Activated T-cell treated with anti-CD3 and anti-CD28 coated beads for 1 hour (primary cell): ENCODE data around the gene BRD7.
"Not testable (repeated sequence)": the region's sequence is repeated elsewhere in the genome, so short reads cannot be mapped to it uniquely, and the experiment has no call there.

Experiments used
- DNase-seq: peaks from one replicate; pipeline ENCODE4 v3.0.0-alpha.2; 2020; ENCODE audit warnings: low read depth

Gene BRD7

DNA sequence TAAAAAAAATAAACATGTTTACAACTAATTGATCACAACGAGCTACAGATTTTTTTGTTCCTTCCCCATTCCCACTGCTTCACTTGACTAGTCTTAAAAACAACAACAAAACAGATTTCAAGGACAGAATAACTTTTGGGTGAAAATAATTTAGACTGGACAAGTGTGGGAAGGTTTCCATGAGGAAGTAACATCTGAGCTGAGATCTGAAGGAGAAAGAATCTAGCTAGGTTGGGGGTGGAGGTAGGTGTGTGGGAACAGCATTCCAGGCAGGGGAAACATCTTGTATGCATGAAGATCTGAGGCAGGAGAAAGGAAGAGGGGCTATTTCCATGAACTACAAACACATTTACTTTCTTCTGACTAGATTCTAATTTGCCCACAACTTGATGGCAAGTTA lies 9.2 kb downstream of the BRD7 start:
- DNase-seq, result no peak

DNA sequence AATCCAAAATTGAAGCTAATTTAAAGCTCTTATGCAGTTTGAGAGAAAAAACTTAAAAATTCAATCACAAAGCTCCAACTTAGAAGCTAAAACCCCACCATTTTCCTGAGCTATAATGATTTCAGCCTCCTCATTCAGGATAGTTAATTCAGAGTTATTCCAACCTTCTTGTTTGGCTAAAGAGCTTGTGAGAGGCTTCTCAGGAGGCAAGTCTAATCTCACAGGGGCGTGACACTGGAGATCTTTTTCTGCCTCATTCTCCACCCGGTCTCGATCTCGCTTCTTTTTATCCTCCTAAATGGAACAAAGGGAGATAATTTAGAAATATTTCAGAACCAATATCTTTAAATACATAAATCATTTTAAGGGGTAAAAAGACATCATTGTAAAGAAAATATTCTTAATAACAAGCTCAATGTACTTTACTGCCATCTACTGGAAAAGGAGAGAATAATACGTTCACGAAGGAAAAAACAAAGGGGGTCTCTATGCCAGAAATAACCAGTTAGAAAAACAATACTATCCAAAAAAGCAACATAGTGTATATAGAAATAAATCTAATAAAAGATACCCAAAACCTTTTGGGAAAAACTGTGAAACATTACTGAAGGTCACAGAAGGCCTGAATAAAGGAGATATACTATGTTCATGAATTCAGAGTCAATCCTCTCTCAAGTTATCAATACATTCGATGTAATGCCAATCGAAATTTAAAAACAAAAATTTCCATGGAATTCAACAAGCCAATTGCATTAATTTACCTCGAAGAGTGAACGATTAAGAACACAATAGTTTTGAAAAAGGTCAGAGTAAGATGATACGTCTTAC lies 13.9 kb downstream of the BRD7 start:
- DNase-seq, result no peak

DNA sequence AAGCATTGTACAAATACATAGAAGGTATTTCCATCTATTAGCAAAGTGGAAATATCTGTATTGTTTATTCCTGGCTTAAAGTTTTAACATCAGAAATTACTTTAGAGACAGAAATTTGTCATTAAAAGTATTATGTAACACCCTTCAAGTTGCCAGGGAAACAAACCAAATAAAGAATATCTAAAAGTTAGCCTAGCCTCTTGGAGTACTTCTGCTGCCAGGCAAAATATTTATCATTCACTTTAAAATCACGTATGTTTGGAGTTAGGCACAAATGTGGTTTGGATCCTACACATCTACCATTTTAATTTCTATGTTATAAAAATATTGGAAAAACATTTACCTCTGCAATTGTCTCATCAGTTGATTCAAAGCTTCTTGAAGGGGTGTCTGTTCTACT lies 14.7 kb downstream of the BRD7 start:
- no peak for DNase-seq

DNA sequence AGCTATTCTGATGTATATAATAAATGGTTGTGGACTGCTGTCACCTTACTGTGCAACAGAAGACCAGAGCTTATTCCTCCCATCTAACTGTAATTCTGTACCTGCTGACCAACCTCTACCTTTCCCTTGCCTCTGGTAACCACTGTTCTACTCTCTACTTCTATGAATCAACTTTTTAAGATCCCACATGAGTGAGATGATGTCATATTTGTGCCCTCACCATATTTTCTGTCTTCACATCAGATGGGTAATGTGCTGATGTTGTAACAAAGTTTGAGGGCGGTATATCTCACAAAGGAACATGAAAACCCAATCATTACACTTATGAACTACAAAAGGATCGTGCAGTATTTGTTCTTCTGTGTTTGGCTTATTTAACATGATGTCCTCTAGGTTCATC lies 16.8 kb downstream of the BRD7 start:
- DNase-seq, result no peak

DNA sequence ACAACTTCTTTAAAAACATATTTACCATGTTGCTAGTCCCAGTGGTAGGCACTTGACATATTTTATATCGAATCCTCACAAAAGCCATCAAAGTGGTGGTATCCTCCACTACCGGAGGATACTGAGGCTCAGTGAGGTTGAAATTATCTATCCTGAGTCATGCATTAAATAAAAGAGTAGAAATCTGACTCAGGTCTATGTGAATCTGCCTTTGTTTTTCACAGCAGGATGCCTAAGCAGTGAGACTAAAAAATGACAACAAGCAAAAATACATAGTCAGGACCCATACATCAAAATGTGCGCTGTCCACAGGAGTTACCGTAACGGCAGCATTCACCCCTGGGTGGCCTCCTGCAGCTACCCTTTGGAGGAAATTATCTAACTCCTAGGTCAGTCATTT lies 17.7 kb downstream of the BRD7 start:
- no peak for DNase-seq

DNA sequence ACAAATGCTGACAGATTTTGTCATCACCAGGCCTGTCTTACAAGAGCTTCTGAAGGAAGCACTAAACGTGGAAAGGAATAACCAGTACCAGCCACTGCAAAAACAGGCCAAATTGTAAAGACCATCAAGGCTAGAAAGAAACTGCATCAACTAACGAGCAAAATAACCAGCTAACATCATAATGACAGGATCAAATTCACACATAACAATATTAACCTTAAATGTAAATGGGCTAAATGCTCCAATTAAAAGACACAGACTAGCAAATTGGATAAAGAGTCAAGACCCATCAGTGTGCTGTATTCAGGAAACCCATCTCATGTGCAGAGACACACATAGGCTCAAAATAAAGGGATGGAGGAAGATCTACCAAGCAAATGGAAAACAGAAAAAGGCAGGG lies 23.6 kb downstream of the BRD7 start:
- not testable (repeated sequence) for DNase-seq

DNA sequence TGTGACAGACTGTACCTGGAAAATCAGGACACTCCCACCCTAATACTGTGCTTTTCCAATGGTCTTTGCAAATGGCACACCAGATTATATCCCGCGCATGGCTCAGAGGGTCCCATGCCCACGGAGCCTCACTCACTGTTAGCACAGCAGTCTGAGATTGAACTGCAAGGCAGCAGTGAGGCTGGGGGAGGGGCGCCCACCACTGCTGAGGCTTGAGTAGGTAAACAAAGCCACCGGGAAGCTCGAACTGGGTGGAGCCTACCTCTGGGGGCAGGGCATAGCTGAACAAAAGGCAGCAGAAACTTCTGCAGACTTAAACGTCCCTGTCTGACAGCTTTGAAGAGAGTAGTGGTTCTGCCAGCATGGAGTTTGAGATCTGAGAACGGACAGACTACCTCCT lies 25.2 kb downstream of the BRD7 start:
- DNase-seq, result not testable (repeated sequence)

DNA sequence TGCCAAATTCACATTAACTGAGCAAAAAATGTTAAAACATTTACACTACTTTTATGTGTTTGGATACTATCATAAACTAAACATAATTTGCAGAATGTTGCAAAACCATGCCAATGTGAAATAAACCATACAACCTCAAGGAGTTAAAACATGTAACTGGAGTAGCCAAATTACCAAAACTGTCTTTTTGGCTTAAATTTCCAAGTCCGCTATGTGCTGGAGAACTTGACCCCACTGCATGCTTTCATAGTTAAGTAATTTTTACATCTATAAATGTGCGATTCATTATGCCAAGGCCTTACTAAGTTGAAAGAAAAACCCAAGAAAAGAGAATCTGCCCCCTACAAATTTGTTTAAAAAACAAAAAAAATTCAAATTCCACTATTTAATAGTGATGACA lies 28.2 kb downstream of the BRD7 start:
- no peak for DNase-seq

DNA sequence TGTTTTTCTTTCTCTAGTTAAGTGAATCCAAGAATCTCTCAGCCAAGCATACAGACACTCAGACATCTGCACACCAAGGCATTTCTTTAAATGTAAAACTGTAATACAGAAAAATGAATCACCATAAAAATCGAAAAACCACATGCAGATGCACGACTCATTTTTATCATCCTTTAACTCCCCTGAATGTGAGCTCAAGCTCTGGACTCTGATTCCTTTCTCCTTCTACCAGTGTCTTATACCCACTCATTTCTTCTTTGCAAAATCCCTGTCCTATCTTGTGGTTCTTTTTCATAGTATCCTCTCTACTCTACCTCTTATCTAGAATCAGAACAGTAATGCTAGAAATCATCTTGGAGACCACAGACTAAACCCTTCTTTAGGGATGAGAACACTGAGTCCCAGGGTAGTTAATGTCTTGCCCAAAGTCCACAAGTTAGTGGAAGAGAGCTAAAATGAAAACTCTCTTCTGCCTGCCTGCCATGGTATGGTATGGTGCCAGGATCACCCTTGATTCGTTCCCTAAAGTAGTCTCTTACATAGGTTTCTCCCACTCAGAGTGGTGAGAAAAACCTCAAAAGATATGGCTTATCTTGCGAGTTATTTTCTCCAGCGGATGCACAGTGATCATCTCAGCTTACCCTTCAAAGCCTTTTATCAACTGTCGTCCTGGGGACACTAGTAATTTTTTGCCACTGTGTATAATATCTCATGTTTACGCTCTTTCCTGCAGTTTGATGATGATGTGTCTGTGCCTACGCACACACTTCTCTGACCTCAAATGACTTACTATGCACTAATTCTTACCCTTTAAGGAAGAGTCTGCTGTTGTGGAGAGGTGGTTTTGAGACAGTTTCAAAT lies 30.2 kb downstream of the BRD7 start:
- DNase-seq, result no peak

DNA sequence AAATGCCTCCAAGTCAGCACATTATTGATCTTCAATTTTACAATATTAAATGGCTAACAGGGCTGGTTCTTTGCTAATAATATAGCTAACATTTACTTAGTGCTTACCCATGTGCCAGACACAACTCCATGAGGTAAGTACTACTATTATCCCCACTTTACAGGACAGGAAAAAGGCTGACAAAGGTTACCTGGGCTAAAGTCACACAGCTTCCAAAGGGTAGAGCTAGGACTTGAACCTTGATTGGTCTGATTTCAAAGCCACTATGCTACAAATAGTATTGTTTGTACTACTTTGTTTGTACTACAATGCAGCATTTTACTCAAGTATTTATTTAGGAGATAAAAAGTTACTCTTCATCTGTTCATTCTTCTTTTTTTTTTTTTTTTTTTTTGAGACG lies 31.9 kb downstream of the BRD7 start:
- no peak for DNase-seq

DNA sequence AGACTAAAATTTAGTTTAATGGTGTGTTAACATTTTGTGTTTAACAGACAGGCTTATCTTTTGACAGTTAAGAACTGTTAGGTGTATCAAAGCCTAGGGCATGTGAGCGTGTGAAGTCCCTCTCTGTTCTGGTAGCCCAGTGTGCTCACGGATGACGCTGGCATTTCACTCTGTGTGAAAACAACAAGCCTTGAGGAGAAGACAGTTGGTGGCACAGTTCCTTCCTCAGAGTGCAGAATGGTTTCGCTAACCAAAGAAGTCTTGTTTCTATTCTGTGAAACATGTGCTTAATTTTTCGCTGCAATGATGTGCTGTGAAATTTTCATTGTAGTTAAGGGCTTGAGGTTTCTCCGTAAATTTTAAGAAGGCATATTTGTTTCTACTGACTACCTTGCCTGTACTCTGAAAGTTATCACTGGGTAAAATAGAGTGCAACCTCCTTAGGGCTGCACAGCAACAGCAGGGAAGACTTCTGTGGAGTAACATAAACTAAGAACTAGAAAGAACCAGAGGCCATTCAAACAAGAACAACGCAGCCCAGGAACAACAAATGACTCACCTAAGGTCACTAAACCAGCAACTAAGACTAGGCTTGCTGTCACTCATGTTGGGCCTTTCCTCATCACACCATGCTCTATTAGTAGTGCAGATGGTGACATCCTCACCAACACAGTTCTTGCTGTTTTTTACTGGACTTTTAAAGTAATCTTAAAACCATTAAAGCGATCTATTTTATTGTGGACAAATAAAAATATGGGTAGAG lies 33.4 kb downstream of the BRD7 start:
- no peak for DNase-seq

DNA sequence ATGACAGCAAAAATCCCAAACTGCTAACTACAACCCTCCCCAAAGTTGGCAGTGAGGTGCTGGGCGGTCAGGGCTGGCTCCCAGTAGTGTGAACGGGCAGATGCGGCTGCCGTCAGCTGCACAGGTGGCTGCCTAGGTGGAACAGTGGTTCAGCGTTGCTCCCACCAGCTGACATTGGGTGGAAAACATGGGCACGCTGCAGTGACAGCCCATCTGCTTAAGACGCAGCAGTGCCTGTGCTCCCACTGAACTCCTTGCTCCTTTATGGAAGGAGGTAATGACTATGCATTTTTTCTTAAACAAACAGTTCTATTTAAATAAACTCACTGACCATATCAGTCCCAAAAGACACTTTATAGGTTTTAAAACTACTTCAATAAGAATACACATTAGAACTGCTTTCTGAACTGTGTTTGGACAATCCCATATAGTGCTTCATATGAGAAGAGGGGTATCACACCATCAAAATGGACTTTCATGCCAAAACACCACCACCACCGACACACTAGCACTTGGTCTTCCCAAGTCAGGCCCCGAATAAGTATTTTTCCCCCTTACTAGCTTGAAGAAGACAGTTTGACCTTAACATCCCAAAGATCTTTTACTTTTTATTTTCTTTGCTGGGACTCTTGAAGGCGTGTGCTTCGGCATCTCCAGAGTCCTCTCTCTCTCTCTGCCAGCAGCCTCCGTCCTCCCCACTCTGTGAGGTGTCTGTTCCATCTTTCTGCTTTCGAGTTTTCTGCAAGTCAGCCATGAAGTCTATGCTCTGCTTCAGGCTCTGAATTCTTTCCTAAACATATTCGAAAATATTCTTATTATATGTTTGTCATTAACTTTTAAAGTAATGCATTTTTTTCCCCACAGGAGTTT lies 34.4 kb downstream of the BRD7 start:
- no peak for DNase-seq

DNA sequence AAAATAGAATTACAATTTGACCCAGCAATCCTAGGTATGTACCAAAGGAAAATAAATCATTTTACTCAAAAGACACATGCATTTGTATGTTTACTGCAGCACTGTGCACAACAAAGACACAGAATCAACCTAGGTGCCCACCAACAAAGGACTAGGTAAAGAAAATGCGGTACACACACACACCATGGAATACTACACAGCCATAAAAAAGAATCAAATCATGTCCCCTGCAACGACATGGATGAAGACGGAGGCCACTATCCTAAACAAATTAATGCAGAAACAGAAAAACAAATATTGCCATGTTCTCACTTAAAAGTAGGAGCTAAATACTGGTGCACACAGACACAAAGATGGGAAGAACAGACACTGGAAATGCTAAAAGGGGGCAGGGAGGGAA lies 36.2 kb downstream of the BRD7 start:
- no peak for DNase-seq

DNA sequence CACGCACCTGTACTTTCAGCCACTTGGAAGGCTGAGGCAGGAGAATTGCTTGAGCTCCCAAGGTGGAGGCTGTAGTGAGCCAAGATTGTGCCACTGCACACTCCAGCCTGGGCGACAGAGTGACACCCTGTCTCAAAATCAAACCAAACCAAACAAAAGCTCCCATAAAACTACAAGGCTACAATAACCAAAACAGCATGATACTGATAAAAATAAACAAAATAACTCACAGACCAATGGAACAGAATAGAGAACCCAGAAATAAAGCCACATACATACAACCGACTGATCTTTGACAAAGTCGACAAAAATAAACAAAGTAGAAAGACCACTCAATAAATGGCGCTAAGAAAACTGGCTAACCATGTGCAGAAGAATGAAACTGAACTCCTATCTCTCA lies 37.2 kb downstream of the BRD7 start:
- DNase-seq, result no peak

DNA sequence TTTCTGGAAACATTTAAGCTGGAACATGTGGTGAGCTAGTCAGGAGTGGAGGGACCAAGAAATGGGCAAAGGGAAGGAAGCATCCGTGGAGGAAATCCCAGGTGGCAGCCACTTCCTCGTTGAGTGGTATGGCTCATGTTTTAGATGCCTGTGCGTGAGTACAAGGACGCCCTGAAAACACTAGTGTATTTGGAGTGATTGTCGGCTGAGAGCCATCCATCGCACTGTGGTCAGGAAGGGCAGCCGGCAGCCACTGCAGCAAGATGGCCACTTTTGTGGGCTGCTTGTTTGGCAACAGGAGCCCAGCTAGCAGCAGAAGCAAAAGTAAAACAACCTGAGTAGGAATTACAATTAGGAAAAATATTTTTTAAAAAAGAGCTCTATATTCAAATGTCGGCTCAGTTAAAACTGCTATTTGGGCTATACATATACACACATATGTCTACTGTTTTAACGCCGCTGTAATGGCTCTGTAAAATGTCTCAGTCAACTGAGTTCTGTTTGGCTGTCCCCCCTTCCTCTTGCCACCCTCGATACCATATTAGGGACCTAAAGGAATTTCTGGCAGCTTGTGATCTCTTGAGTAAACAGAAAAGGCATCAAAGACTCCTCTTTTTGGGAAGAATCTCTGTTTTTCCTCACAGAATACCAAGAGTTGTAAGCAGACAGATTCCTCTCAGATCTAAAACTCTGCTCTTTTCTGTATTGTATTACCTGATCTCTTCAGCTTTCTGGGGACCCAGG lies 39.2 kb downstream of the BRD7 start:
- DNase-seq, result no peak

DNA sequence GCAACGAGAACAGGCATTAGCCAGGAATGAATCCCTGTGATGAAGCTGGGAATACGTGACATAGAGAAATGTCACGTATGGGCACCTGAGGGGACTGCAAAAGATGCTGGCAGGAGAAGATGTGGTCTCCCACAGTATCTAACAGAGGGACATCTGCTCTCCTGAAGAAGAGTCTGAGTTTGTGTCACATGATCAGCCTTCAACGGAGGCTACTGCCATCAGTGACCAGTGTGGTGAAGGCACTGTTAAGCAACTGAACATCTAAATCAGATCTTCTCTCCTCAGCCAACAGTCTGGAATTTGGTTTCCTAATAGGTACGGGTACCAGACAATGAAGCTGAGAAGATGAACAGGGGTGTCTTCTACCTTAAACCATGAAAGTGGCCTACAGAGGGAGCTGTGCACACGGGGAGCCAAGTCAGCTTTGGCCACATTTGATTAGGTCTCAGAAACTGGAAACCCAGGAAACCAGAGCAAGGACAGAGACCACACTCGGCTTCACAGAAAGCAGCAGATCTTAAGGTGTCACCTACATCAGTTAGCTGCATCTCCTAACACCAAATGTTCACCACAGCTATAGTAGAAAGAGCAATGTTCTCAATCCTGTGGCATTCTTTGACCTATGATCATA lies 41.8 kb downstream of the BRD7 start:
- DNase-seq, result peak; percentile 46

DNA sequence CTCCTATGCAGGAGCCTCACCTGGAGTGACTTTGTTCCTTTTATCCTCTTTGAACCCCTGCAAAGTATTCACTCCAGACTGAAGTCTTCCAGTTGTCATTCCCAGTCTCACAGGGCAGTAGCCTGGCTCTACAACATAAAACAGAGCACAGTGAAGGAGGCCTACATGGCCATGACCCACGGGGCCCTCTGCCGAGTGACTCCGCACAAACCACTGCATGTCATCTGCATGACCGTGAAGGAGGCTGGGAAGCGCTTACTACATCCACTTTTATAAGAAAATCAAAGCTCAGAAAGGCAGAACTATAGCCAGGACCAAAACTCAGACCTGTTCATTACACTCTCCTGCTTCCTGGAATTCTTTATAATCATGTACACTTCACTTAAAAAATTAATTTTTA lies 42.5 kb downstream of the BRD7 start:
- no peak for DNase-seq

DNA sequence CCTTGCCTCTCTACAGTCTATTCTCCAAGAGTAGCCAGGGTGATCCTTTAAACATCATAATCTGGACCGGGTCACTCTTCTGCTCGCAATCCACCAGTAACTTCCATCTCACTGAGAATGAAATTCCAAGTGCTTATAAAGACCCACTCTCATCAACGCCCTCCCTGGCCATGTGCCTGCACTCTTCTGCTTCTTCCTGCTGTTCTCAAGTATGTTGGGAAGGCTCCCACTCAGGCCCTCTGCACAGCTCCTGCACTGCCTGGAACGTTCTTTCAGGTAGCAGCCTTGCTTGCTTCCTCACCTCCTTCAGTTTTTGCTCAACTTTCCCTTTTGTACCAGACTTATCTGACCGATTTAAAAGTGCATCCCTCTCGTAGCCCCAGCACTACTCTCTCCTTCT lies 44.4 kb downstream of the BRD7 start:
- no peak for DNase-seq

DNA sequence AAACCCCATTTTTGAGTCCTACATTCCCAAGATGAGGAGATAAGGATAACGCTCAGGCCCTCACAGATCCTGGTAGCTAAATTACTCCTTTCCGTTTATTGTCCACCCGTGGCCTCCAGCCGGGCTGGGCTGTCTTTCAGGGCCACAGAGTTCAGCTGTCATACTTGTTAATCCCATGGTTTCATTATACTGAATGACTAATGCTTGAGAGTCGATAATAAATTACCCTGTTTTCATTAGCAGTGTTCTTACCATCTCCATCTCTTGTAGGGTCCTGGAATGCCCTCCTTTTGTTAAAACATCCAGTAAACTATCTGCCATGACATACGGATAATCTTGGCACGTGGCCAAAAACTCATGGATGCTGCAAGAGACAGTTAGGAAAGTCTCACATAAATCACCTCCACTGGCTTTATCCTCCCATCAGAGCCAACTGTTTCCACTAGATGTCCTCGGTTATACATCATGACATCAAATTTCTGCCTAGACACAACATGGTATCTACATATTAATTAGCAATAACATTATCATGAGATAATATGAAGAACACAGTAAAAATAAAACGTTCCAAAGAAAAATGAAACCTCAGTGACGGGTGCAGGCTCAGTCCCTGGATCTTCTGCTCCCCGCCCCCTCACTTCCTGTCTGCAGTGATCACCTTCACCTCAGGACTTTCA lies 45.3 kb downstream of the BRD7 start:
- no peak for DNase-seq

DNA sequence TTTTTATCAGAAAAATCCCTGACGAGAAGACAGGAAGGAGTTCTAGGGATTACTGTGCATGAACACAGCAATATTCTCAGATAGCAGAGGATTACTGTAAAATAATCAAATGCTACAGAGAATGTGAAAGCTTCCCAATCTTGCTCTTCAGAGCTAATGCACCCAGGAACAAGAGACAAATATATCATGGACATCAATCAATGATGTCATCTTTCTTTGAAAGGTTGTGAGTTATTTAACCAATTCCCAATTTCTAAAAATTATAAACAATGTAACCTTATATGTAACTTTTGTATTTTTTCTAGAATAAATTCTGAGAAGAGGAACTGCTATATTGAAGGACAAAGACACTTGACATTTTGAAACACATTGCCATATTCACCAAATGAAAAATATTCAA lies 46.5 kb downstream of the BRD7 start:
- no peak for DNase-seq
